Measurements from ENCODE around the gene NCOR2. TPM values are rescaled to one million over a fixed set of nuclear protein-coding genes. Genes with fewer than 3 reads are reported as not detected.

The NCOR2 gene
- total and polyA plus RNA-seq, 2 of the 8 experiments (the other 6 are each of a cell fraction or from before 2014, with no cell fraction given), result 14.8 to 275 TPM

DNA sequence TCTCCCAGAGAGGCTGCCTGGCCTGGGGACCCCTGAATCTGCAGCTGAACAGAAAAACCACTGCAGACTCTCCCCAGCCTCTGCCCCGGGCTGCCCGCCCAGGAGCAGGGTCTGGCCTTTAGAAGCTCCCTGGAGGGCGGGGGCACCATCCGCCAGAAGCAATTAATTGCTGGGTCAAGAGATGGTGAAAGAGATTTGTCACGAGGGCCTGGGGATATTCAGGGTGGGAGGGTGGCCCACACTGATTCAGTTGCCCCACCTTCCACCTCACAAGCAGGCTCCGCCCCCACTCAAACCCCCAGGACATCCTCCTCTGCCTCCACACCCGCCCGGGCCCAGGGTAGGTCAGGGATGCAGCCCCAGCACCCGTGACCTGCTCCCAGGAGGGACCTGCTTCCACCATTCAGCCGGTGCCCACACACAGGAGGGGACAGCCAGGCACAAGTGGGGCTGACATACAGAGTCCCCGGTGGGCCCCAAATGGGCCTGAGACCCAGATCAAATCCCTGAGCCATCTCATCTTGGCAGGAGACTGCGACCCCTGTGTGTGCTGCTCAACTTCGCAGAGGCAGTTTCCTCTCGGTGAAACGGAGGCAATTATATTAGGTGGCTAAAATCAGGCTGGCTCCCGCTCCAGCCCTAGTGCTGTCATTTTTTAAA is 23.0 kb downstream of the NCOR2 start:
- ChIA-PET POLR2A (ENCODE audit: partially characterized antibody) (interaction anchor here (0.7 to 1.6 kb wide), 4 partner anchors 17 to 24 kb away, joined by 3 to 5 read pairs (median 4); no protein-coding TSS in a partner anchor), CTCF (ENCODE audit: partially characterized antibody) (interaction anchor here (0.8 to 1.0 kb wide), 2 partner anchors 9 to 15 kb away, joined by 3 read pairs; no protein-coding TSS in a partner anchor)
- Histone ChIP-seq H4K91ac (replicated peaks; ENCODE audit: insufficient read length, low read length) (no peak overlapping the region), H4K8ac (ENCODE audit: extremely low read depth, insufficient read depth, low read length) (no peak overlapping the region; the same call in 1 of the 2 replicates), H3K36me3 (ENCODE audit: control insufficient read depth in 2 of 4, insufficient read depth in 4 of 4, low read length in 3 of 4) (peaks cover 0 to 3% (median 0%) of the 10 kb centered on the region in 4 experiments; a peak in 2 of 8 replicates), H3K79me2 (ENCODE audit: control insufficient read depth in 1 of 2, insufficient read depth in 2 of 2, low read length in 2 of 2) (peaks cover 56 to 88% of the 10 kb centered on the region in 2 experiments), H3K23me2 (ENCODE audit: low read depth, low read length) (no peaks in the 10 kb centered on the region), H4K20me1 (replicated peaks in 1 of 2; ENCODE audit: control insufficient read depth in 1 of 2, insufficient read depth in 2 of 2, low read length in 2 of 2) (peaks cover 30 to 43% of the 10 kb centered on the region in 2 experiments), H3K4ac (replicated peaks; ENCODE audit: insufficient read length, low read depth, low read length) (no peak overlapping the region), H2BK5ac (ENCODE audit: low read depth, low read length) (peak overlapping the region; percentile 71; the same call in 1 of the 2 replicates), H3K4me1 (replicated peaks in 1 of 4; ENCODE audit: control insufficient read depth in 3 of 4, insufficient read depth in 4 of 4, low read length in 3 of 4) (peaks cover 0 to 43% (median 27%) of the 10 kb centered on the region in 4 experiments; a peak in 6 of 7 replicates), H3K23ac (ENCODE audit: insufficient read length) (no peak overlapping the region), H2BK12ac (ENCODE audit: low read depth, low read length) (0 out of 2 replicates have a peak overlapping the region, but pooled peaks have one; percentile 2), H3K79me1 (ENCODE audit: low read depth, low read length) (peaks cover 20% of the 10 kb centered on the region), H3K14ac (ENCODE audit: insufficient read length) (no peak overlapping the region), H3K4me3 (ENCODE audit: extremely low read depth in 1 of 4, insufficient read depth in 2 of 4, low read depth in 3 of 4, low read length in 4 of 4) (no peak overlapping the region), H3K9ac (replicated peaks in 1 of 4; ENCODE audit: extremely low read depth in 1 of 4, low read depth in 3 of 4, low read length in 3 of 4) (no peak overlapping the region; a peak in 1 of 7 replicates), H2AK5ac (ENCODE audit: low read depth, low read length) (no peak overlapping the region), H3K27ac (ENCODE audit: low read depth, low read length) (0 out of 2 replicates have a peak overlapping the region, but pooled peaks have one; percentile 49), H3K4me2 (ENCODE audit: insufficient read depth in 1 of 2, low read depth in 2 of 2, low read length in 2 of 2) (0 out of 4 replicates have a peak overlapping the region, but pooled peaks of 1 of the 2 experiments have one; percentile 12), H3K9me3 (ENCODE audit: insufficient read depth in 2 of 2, low read depth in 1 of 2, low read length in 1 of 2) (no peaks in the 10 kb centered on the region), H3K27me3 (replicated peaks in 1 of 4; ENCODE audit: control insufficient read depth in 3 of 4, extremely low read depth in 1 of 4, insufficient read depth in 3 of 4, low read length in 3 of 4) (no peaks in the 10 kb centered on the region), H2BK120ac (replicated peaks; ENCODE audit: low read depth, low read length) (no peak overlapping the region), H2AFZ (ENCODE audit: low read length) (no peak overlapping the region), H3K56ac (replicated peaks; ENCODE audit: insufficient read length, low read depth, low read length) (no peak overlapping the region), H3K18ac (ENCODE audit: extremely low read depth, low read length) (no peak overlapping the region), H4K5ac (ENCODE audit: insufficient read length, low read depth, low read length) (no peak overlapping the region), H2BK15ac (ENCODE audit: low read length) (no peak overlapping the region), H2BK20ac (ENCODE audit: low read length) (no peak overlapping the region)
- WGBS, 2 experiments (ENCODE audit: extremely low coverage in 1 of 2, insufficient coverage in 1 of 2, insufficient read length in 1 of 2, insufficient replicate concordance in 2 of 2, low coverage in 1 of 2, low lambda C conversion rate in 2 of 2, missing lambda C conversion rate in 1 of 2), result 84% methylated on average over 14 of the region's 16 CpGs; no CpG with 5 or more reads in 1 of the 2 experiments
- DNase-seq (ENCODE audit: low read depth in 1 of 2, low spot score in 2 of 2), result no peak
- TF ChIP-seq KDM1A (IDR thresholded peaks at IDR 0.05; ENCODE audit: borderline replicate concordance, low read length) (no peak), HDAC6 (IDR thresholded peaks at IDR 0.05; ENCODE audit: low read depth, low read length) (no peak)
- FAIRE-seq, result no peak

Data from H1 (cell line).